Choroid plexus epithelial cell (primary cell): ENCODE results near the gene LRRC8D.

Experiments used
- DNase-seq: peaks from one replicate; pipeline ENCODE4 v3.0.0-alpha.2; 2010; ENCODE audit warnings: low read depth
- H3K4me3 ChIP-seq: 2 replicates; pipeline ENCODE4 v1.5.1; 2011; ENCODE audit warnings: low read depth, mild to moderate bottlenecking, control low read depth, low read length, moderate library complexity
- CTCF ChIP-seq: conservative IDR thresholded peaks from 2 replicates; pipeline ENCODE4 v1.5.1; 2011; ENCODE audit warnings: low read depth, mild to moderate bottlenecking, control low read depth, inconsistent platforms, low read length, moderate library complexity

LRRC8D gene

GRCh38 chr1:89870998-89871397, 50.2 kb downstream of the LRRC8D start:
- peak; percentile 39 for DNase-seq

GRCh38 chr1:89871768-89872473, 51.1 kb downstream of the LRRC8D start:
- DNase-seq, result peak; percentile 50
- TF ChIP-seq CTCF, result no peak
- no peak overlapping the region for H3K4me3 ChIP-seq

More at GRCh38 chr1:89870998-89871397, 50.2 kb downstream of the LRRC8D start:
- H3K4me3 ChIP-seq, result no peak overlapping the region
- TF ChIP-seq CTCF, result no peak

GRCh38 chr1:89872567-89872966, 51.7 kb downstream of the LRRC8D start:
- no peak for DNase-seq
- TF ChIP-seq CTCF, result no peak
- H3K4me3 ChIP-seq, result no peak overlapping the region

GRCh38 chr1:89873288-89873687, 52.5 kb downstream of the LRRC8D start:
- no peak for DNase-seq
- no peak overlapping the region for H3K4me3 ChIP-seq
- no peak for TF ChIP-seq CTCF

GRCh38 chr1:89873770-89874169, 52.9 kb downstream of the LRRC8D start:
- no peak overlapping the region for H3K4me3 ChIP-seq
- no peak for TF ChIP-seq CTCF
- peak; percentile 81 for DNase-seq

GRCh38 chr1:89876463-89876862, 55.6 kb downstream of the LRRC8D start:
- no peak for TF ChIP-seq CTCF
- no peak for DNase-seq
- no peak overlapping the region for H3K4me3 ChIP-seq

GRCh38 chr1:89877756-89878155, 56.9 kb downstream of the LRRC8D start:
- no peak overlapping the region for H3K4me3 ChIP-seq
- no peak for DNase-seq
- TF ChIP-seq CTCF, result no peak
